ENCODE data around the gene CALML4. TPM values are rescaled to one million over a fixed set of nuclear protein-coding genes. Genes with fewer than 3 reads are reported as not detected.

CALML4 gene
- total RNA-seq, 1 donor from 2014 or later, result 4.5 TPM

DNA sequence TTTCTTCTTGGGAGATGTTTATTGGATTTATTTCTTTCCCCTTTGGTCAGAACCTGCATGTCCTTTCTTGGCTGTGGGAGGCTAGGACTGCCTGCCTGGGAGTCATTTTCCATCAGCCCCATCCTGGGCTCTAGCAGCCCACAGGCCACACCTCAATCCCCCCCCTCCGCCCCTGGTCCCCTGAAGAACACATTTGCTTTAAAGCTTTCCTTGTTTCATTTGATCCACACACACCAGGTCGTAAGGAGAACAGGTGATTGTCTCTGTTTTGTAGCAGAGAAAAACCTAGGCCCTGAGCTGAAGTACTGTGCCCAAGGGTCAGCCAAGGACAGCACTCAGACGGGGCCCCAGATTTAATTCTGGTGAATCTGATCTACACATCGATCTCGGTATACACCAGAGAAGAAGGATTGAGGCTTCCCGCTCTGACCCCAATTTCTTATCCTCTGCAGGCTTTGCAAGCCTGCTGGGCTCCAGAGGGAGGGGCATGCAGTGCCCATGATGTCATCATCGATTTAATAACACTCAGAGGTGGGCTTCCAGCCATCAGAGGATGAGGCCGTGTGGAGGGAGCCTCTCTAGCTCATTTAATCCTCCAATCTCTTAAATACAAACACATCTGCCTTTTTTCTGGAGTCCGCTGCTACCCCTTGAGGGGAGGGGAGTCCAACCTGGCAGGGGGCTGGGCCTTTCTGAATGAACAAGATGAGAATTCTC lies 26.1 kb upstream of the CALML4 start:
- no peak for FAIRE-seq
- Histone ChIP-seq H3K27me3 (ENCODE audit: control insufficient read depth, insufficient read depth, low read length) (no peaks in the 10 kb centered on the region), H3K36me3 (ENCODE audit: control insufficient read depth, insufficient read depth, low read length) (no peaks in the 10 kb centered on the region), H3K4me3 (ENCODE audit: low read depth, low read length) (no peak overlapping the region)
- TF ChIP-seq, protein P1, sequence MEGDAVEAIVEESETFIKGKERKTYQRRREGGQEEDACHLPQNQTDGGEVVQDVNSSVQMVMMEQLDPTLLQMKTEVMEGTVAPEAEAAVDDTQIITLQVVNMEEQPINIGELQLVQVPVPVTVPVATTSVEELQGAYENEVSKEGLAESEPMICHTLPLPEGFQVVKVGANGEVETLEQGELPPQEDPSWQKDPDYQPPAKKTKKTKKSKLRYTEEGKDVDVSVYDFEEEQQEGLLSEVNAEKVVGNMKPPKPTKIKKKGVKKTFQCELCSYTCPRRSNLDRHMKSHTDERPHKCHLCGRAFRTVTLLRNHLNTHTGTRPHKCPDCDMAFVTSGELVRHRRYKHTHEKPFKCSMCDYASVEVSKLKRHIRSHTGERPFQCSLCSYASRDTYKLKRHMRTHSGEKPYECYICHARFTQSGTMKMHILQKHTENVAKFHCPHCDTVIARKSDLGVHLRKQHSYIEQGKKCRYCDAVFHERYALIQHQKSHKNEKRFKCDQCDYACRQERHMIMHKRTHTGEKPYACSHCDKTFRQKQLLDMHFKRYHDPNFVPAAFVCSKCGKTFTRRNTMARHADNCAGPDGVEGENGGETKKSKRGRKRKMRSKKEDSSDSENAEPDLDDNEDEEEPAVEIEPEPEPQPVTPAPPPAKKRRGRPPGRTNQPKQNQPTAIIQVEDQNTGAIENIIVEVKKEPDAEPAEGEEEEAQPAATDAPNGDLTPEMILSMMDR (IDR thresholded peaks at IDR 0.05; ENCODE audit: insufficient read depth, low read length, severe bottlenecking), result no peak
- DNase-seq (ENCODE audit: low read depth), result no peak

DNA sequence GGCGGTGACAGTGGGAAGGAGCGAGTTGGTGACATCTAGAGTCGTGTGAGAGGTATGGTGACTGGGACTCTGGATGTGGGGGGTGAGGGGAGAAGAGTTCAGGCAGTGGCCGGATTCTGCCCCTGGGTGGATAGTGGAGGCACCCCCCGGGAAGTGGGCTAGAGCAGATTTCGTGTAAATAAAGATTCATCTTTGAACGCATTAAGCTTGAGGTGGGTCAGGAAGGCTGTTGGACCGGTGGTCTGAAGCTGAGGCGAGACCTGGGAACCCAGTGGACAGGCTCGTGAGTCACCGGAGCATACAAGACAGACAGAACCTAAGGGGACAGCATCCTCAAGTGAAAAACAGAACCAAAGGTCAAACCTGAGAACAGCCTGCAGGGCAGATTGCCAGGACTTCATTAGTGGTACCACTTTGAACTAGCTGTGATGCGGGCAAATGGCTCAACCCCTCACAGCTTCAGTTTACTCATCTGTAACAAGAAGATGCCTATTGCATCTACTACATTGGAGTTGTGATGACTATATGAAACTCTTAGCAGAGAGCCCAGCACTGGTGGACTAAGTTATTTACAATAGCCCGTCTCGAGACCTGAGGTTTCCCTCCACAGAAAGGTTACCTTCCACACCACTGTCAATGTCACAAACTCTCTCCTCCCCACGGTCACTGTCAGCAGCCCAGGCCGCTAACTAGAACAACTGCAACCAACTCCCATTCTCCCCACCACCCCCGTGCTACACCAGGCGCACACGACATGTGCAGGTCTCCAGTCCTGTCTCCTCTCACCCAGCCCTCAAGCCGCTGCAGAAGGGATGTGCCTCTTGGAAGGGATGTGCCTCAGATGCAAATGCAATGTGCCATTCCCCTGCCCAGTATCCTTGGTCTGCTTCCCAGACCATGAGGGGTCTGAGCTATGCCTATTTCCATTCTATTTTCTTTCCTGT lies 25.3 kb upstream of the CALML4 start:
- H3K36me3 ChIP-seq (ENCODE audit: control insufficient read depth, insufficient read depth, low read length), result no peaks in the 10 kb centered on the region
- DNase-seq (ENCODE audit: low read depth), result no peak
- TF ChIP-seq, protein P1 (IDR thresholded peaks at IDR 0.05; ENCODE audit: insufficient read depth, low read length, severe bottlenecking), result no peak
- peak overlapping the region; percentile 62 for H3K4me3 ChIP-seq (ENCODE audit: low read depth, low read length)
- H3K27me3 ChIP-seq (ENCODE audit: control insufficient read depth, insufficient read depth, low read length), result no peaks in the 10 kb centered on the region
- no peak for FAIRE-seq

DNA sequence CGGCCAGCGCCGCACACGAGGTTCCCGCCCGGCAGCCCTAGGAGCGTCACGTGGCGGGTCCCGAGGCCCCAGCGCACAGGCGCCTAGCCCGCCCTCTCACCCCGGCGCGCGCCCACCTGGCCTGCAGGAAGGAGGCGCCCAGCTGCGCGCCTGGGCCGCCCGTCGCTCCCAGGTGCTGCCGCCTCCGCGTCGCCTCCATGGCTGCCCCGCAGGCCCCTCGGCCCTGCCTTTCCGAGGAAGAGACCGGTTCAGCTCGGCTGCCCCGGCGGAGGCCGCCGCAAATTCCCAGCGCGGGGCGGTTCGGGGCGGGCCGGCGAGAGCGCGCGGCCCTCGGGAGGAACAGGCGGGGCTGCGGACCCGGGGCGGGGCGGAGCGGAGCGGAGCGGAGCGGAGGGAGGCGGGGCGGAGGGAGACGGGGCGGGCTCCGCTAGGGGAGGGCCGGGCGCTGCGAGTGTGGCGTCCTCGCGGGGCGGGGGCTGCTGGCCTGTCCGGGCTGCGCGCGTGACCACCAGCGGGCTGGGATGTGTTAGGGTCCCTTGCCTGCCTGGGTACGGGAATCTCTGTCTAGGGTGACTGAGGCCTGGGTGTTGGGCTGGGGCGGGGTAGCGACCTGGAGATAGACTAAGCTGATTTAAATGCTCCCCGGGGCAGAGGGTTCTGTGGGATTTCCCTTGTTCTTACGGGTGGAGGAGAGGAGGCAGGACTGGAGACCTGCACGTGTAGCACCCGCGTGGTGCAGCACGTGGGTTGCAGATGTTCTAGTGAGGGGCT lies 24.4 kb upstream of the CALML4 start, which contains the start of gene CLN6:
Gene CLN6 (minus strand): TSS at position 343 of the 771 bp plus-strand sequence. CDS start 144 bp downstream, at position 199.
- H3K4me3 ChIP-seq (ENCODE audit: low read depth, low read length), result peak within 1 kb of the TSS; percentile 62
- peak; percentile 47 for DNase-seq (ENCODE audit: low read depth)
- no peaks in the 10 kb centered on the region for H3K36me3 ChIP-seq (ENCODE audit: control insufficient read depth, insufficient read depth, low read length)
- H3K27me3 ChIP-seq (ENCODE audit: control insufficient read depth, insufficient read depth, low read length), result no peaks in the 10 kb centered on the region
- FAIRE-seq, result no peak
- TF ChIP-seq, protein P1 (IDR thresholded peaks at IDR 0.05; ENCODE audit: insufficient read depth, low read length, severe bottlenecking), result no peak

DNA sequence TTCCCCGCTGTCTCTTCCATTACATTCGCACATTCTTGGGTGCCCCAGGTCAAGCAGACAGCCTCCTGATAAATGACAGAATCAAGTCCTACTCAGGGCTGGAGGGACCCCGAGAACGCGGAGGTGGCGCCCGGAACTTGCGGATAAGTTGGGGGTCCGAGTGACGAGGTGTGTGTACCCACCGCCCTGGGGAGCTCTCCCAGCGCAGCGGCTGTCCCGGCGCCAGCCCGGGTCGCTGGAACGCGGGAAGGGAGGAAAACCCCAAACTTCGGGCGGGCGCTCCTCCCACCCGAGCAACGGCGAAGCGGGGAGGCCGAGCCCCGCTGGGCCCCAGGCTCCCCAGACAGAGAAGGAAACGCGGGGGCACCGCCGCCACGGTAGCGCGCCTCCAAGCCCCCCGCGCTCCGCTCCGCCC lies 23.8 kb upstream of the CALML4 start:
- Histone ChIP-seq H3K27me3 (ENCODE audit: control insufficient read depth, insufficient read depth, low read length) (no peaks in the 10 kb centered on the region), H3K36me3 (ENCODE audit: control insufficient read depth, insufficient read depth, low read length) (no peaks in the 10 kb centered on the region), H3K4me3 (ENCODE audit: low read depth, low read length) (peak overlapping the region; percentile 62)
- TF ChIP-seq, protein P1 (IDR thresholded peaks at IDR 0.05; ENCODE audit: insufficient read depth, low read length, severe bottlenecking), result no peak
- no peak for FAIRE-seq
- DNase-seq (ENCODE audit: low read depth), result peak; percentile 10

DNA sequence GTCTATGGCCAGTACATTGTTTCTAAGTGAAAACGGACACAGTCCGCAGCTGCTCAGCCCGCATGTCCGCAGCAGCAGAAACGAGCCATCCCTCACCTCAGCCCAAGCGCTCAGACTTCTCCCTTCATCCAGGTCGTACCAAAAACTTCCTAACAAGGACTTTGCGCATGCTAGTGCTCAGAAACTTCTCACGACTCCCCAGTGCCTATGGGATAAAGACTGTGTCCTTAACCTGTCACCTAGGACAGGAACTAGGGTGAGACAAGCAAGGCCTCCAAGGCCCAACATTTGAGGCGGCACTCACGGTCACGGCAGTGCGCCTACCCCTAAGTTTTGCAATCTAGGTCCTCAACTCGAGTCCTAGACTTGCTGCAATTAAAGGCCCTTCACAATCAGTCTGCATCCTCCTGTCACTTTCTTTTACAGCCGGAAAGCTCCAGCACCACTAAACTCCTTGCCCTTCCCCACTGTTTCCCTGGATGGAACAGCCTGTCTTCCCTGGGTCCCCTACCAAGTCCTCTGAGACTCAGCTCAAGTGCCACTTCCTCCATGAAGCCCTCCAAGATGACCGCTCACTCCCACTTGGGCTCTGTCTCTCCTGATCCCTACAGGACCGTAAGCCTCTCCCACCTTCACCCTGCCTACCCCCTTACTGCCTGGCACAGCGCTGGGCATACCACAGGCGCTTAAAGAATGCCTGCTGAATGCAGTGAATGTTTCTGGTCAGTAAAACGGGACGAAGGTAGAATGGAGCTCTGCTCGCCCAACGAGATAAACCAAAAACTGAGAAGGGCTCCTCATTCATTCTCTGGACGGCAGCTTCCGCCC lies 23.2 kb upstream of the CALML4 start:
- DNase-seq (ENCODE audit: low read depth) (peak; percentile 0), FAIRE-seq (no peak)
- Histone ChIP-seq H3K36me3 (ENCODE audit: control insufficient read depth, insufficient read depth, low read length) (no peaks in the 10 kb centered on the region), H3K4me3 (ENCODE audit: low read depth, low read length) (peak overlapping the region; percentile 62), H3K27me3 (ENCODE audit: control insufficient read depth, insufficient read depth, low read length) (no peaks in the 10 kb centered on the region)
- TF ChIP-seq, protein P1 (IDR thresholded peaks at IDR 0.05; ENCODE audit: insufficient read depth, low read length, severe bottlenecking), result no peak

Measured in bronchial epithelial cell (primary cell).